Aorta (tissue), 5 donors: Measurements from ENCODE around the gene ZNF506. TPM values are rescaled to one million over a fixed set of nuclear protein-coding genes. Genes with fewer than 3 reads are reported as not detected.
"Not testable (repeated sequence)": the region's sequence is repeated elsewhere in the genome, so short reads cannot be mapped to it uniquely, and the experiment has no call there.

Experiments
- ATAC-seq: fragments of 200-7000 bp; cut with Tn5 transposase; one replicate; pipeline ENCODE4 v1.9.1; 2022; ENCODE audit warnings: moderate library complexity; ENCODE audit not compliant: low FRiP score
- DNase-seq, 2 donors: peaks; one replicate each; pipeline ENCODE4 v3.0.0-alpha.2; 2020
- H3K27ac ChIP-seq, 2 donors: one replicate each; pipeline ENCODE4 v1.5.1; 2013; ENCODE audit warnings: low read length in 2 of 2, mild to moderate bottlenecking in 2 of 2, moderate library complexity in 2 of 2, control low read depth in 1 of 2, inconsistent platforms in 1 of 2, low read depth in 1 of 2
- H3K27me3 ChIP-seq, 2 donors: one replicate each; pipeline ENCODE4 v1.6.1; 2013; ENCODE audit warnings: control low read depth in 1 of 2, low read length in 1 of 2, mild to moderate bottlenecking in 1 of 2, moderate library complexity in 1 of 2; ENCODE audit not compliant: insufficient read depth in 2 of 2, control insufficient read depth in 1 of 2
- H3K36me3 ChIP-seq, 2 donors: one replicate each; pipeline ENCODE4 v1.6.1; 2013; ENCODE audit warnings: control low read depth in 1 of 2, low read length in 1 of 2, mild to moderate bottlenecking in 1 of 2; ENCODE audit not compliant: insufficient read depth in 2 of 2, control insufficient read depth in 1 of 2
- H3K4me1 ChIP-seq, 2 donors: one replicate each; pipeline ENCODE4 v1.6.1; 2013; ENCODE audit warnings: low read length in 2 of 2, control low read depth in 1 of 2, mild to moderate bottlenecking in 1 of 2, moderate library complexity in 1 of 2; ENCODE audit not compliant: insufficient read depth in 2 of 2, control insufficient read depth in 1 of 2
- H3K4me3 ChIP-seq, 2 donors: one replicate each; pipeline ENCODE4 v1.5.1; 2013; ENCODE audit warnings: low read length in 2 of 2, control low read depth in 1 of 2, mild to moderate bottlenecking in 1 of 2
- H3K9me3 ChIP-seq: one replicate; pipeline ENCODE4 v1.6.1; 2013; ENCODE audit warnings: mild to moderate bottlenecking, low read length; ENCODE audit not compliant: control insufficient read depth
- WGBS, 2 donors: extraction: QIAGEN DNeasy Blood & Tissue Kit; methylation state at CpG; one replicate each; pipeline ENCODE4 v1.1.7; 2013; 5-methylcytosine and 5-hydroxymethylcytosine counted together
- intact Hi-C, 2 donors: fragments of 100-400 bp; cut with DNase I; formaldehyde crosslinking; loops; one replicate each; pipeline versions ENCODE4 v1.14.2 to v1.15.0; 2022
- polyA plus RNA-seq, 2 donors: library from polyadenylated mRNA; stranded (reverse); fragments of 200-250 nt; gene quantifications; one replicate each; pipeline ENCODE4 v1.2.3, GENCODE V29; 2013
- total RNA-seq, 2 donors: library from RNA; stranded (reverse); fragmentation: NEBNext Ultra II Directional; extraction: Animal tissue kit (Norgen Biotek cat#: 25700); gene quantifications; one replicate each; pipeline ENCODE4 v1.2.1, GENCODE V29; 2021
- donor health status: healthy with polysubstance abuse.
- donor health status: Bipolar disorder and iron deficiency.
- donor health status: DM: no; HTN: no; CAD: no.
- donor health status: DM: no; HTN: no; CAD: no.
- donor health status: DM: yes; HTN: yes; CAD: no.

The ZNF506 gene
- total and polyA plus RNA-seq, 4 donors: 4.1 to 37.7 (median 18.3) TPM

DNA sequence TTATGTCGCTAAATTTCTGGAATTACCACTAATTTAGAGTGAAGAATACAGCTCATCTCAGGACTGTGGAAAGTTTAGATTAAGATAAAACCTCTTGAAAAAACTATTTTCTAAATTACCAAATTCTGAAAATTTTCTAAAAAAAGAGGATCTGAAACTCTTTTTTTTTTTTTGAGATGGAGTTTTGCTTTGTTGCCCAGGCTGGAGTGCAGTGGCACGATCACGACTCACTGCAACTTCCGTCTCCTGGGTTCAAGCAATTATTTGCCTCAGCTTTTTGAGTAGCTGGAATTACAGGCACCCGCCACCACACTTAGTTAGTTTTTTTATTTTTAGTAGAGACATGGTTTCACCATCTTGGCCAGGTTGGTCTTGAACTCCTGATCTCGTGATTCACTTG, 27.5 kb upstream of the ZNF506 start:
- H3K27me3 ChIP-seq: no peaks in the 10 kb centered on the region
- no peak overlapping the region for H3K4me3 ChIP-seq
- H3K4me1 ChIP-seq: no peaks in the 10 kb centered on the region
- ATAC-seq (no peak), DNase-seq (no peak)
- peaks cover 3% of the 10 kb centered on the region for H3K9me3 ChIP-seq
- 89 to 92% methylated on average over 6 of the region's 6 CpGs for WGBS, 2 donors
- no peak overlapping the region for H3K27ac ChIP-seq
- no peaks in the 10 kb centered on the region for H3K36me3 ChIP-seq
- intact Hi-C loops: no loop called here

DNA sequence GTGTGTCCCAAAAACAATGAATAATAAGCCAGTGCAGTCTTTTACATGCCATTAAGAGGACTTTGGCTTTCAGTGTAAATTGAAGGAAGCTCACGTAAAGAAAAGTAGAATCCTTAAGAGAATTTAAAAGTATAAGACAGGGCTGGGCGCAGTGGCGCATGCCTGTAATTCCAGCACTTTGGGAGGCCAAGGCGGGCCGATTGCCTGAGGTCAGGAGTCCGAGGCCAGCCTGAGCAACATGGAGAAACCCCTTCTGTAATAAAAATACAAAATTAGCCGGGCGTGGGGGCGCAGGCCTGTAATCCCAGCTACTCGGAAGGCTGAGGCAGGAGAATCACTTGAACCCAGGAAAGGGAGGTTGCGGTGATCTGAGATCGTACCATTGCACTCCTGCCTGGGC, 26.2 kb upstream of the ZNF506 start:
- H3K27me3 ChIP-seq: no peaks in the 10 kb centered on the region
- WGBS, 2 donors: 94 to 95% methylated on average over 12 of the region's 12 CpGs
- no peak for ATAC-seq
- intact Hi-C loops: no loop called here
- H3K4me3 ChIP-seq: no peak overlapping the region
- no peak for DNase-seq
- peaks cover 3% of the 10 kb centered on the region for H3K9me3 ChIP-seq
- H3K36me3 ChIP-seq: no peaks in the 10 kb centered on the region
- H3K27ac ChIP-seq: no peak overlapping the region
- no peaks in the 10 kb centered on the region for H3K4me1 ChIP-seq

DNA sequence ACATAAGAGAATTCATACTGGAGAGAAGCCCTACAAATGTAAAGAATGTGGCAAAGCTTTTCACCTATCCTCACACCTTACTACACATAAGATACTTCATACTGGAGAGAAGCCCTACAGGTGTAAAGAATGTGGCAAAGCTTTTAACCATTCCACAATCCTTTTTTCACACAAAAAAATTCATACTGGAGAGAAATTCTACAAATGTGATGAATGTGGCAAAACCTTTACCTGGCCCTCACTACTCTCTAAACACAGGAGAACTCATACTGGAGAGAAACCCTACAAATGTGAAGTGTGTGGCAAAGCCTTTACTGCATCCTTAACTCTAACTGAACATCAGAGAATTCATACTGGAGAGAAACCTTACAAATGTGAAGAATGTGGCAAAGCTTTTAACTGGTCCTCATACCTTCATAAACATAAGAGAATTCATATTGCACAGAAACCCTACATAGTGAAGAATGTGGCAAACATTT, 14.0 kb upstream of the ZNF506 start:
- DNase-seq (no peak), ATAC-seq (no peak)
- H3K9me3 ChIP-seq: peaks cover 4% of the 10 kb centered on the region
- H3K27me3 ChIP-seq: no peaks in the 10 kb centered on the region
- no peak overlapping the region for H3K27ac ChIP-seq
- no peak overlapping the region for H3K4me3 ChIP-seq
- intact Hi-C loops: no loop called here
- no peaks in the 10 kb centered on the region for H3K36me3 ChIP-seq
- no peaks in the 10 kb centered on the region for H3K4me1 ChIP-seq

DNA sequence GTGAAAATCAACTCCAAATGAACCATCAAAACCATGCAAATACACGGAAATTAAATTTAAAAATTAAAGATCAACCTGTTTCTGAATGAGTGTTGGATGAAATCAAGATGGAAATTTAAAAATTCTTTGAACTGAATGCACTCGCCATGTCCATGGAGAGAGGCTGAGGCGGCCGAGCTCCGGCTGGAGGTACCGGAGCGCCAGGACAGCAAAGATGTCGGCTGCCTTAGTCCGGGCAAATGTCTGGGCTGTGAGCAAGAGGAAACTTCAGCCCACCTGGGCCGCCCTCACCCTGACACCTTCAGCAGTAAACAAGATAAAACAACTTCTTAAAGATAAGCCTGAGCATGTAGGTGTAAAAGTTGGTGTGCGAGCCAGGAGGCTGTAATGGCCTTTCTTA, 5.3 kb upstream of the ZNF506 start:
- H3K4me1 ChIP-seq: no peaks in the 10 kb centered on the region
- H3K27me3 ChIP-seq: no peaks in the 10 kb centered on the region
- H3K4me3 ChIP-seq: no peak overlapping the region
- ATAC-seq (no peak), DNase-seq (no peak)
- no peaks in the 10 kb centered on the region for H3K36me3 ChIP-seq
- peaks cover 5% of the 10 kb centered on the region for H3K9me3 ChIP-seq
- no peak overlapping the region for H3K27ac ChIP-seq
- intact Hi-C loops: loop anchor here in 1 of 2 donors (10.0 kb wide), 1 partner anchor 162 kb away; the partner anchor contains the start of genes ATP13A1 and ZNF101
- 91 to 92% methylated on average over 11 of the region's 11 CpGs for WGBS, 2 donors

DNA sequence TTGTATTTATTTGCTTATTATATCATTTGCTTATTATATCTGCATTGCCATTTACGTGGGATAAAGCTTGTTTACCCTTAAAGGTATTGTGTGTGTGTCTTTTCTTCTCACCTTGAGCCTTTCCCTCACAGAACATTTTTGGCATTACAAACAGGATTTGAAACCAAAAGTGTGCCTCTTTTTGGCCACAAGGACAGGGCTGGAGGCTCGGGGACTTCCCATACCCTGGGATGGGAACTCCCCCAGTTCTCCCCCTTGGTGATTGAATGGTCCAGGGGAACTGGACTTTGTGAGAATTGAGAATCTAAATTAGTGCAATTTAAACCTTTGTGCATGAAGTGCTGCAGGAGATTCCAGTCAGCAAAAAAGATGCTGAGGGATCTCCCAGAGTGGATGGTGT, 2.4 kb upstream of the ZNF506 start:
- ATAC-seq (no peak), DNase-seq (no peak)
- intact Hi-C loops: loop anchor here (5.0 to 10.0 kb wide), 5 partner anchors 38 to 159 kb away; partner anchors contain the start of genes ZNF14 (in 2 of the 2), ATP13A1 (in 1 of the 2), ZNF101 (in 1 of the 2) and ZNF253 (in 1 of the 2)
- Histone ChIP-seq H3K36me3 (no peaks in the 10 kb centered on the region), H3K27me3 (no peaks in the 10 kb centered on the region), H3K27ac (no peak overlapping the region), H3K4me3 (no peak overlapping the region), H3K4me1 (no peaks in the 10 kb centered on the region), H3K9me3 (peaks cover 2% of the 10 kb centered on the region)
- WGBS, 2 donors: 78 to 85% methylated on average over 2 of the region's 2 CpGs

DNA sequence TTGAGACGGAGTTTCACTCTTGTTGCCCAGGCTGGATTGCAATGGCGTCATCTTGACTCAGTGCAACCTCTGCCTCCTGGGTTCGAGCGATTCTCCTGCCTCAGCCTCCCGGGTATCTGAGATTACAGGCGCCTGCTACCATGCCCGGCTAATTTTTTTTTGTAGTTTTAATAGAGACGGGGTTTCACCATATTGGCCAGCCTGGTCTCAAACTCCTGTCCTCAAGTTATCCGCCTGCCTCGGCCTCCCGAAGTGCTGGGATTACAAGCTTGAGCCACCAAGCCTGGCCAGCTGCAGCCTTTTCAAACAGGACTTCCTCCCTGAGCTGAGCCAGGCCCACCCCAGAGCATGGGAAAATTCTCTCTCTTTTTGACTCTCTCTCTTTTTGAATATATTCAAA, 426 bp upstream of the ZNF506 start:
- H3K9me3 ChIP-seq, H3K36me3 ChIP-seq, ATAC-seq, H3K4me1 ChIP-seq, H3K27me3 ChIP-seq, DNase-seq: not testable (repeated sequence)
- intact Hi-C loops: loop anchor here (2.0 to 10.0 kb wide), 6 partner anchors 40 to 157 kb away; partner anchors contain the start of genes ZNF14 (in 2 of the 2), ATP13A1 (in 1 of the 2), ZNF101 (in 1 of the 2) and ZNF253 (in 1 of the 2)
- WGBS, 2 donors: 1 to 2% methylated on average over 11 of the region's 11 CpGs
- peak overlapping the region in 1 of 2 donors; percentile 17 for H3K4me3 ChIP-seq
- peak overlapping the region in 1 of 2 donors; percentile 66 for H3K27ac ChIP-seq

DNA sequence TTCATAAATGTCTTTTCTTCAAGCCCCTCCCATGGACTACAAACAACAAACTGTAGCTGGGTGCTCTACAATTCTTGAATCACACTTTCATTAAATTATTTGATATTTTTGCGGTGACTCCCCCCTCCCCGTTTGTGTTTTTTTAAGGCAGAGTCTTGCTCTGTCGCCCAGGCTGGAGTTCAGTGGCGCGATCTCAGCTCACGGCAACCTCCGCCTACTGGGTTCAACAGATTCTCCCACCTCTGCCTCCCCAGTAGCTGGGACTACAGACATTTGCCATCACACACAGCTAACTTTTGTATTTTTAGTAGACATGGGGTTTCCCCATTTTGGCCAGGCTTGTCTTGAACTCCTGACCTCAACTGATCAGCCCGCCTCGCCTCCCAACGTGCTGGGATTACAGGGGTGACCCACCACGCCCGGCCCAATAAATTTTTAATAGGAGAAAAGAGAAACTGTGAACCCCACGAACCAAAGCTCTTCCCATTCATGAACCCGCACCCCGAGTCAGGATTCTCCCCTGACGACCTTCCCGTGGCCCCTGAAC, 703 bp downstream of the ZNF506 start:
- Histone ChIP-seq H3K36me3 (no peaks in the 10 kb centered on the region), H3K9me3 (no peaks in the 10 kb centered on the region), H3K27me3 (no peaks in the 10 kb centered on the region), H3K4me3 (peak overlapping the region; percentile 36 to 63), H3K27ac (peak overlapping the region; percentile 83 to 86), H3K4me1 (no peaks in the 10 kb centered on the region)
- WGBS, 2 donors: 3 to 4% methylated on average over 17 of the region's 17 CpGs
- DNase-seq (no peak), ATAC-seq (no peak)
- intact Hi-C loops: loop anchor here (2.0 to 10.0 kb wide), 6 partner anchors 41 to 156 kb away; partner anchors contain the start of genes ZNF14 (in 2 of the 2), ATP13A1 (in 1 of the 2), ZNF101 (in 1 of the 2) and ZNF253 (in 1 of the 2)

DNA sequence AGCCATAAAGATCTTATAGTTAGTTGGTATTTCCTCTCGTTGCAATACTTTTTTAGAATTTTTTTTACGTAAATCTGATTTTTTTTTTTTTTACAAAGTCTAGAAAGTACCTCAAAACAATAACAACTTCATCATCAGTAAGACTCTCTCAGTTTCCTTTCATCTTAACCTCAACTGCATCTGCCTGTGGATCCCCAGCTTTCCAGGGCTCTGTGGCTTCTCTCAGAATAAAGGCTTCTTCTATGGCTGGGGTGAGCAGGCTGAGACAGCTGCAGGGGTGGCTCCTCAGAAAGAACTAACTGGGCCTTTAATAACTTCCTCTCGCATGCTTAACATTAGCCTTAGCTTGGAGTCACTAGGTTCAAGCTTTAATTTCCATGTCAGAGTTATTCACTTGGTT, 4.2 kb downstream of the ZNF506 start:
- no peaks in the 10 kb centered on the region for H3K4me1 ChIP-seq
- peaks cover 2% of the 10 kb centered on the region for H3K9me3 ChIP-seq
- no peaks in the 10 kb centered on the region for H3K27me3 ChIP-seq
- no peak overlapping the region for H3K4me3 ChIP-seq
- peak overlapping the region in 1 of 2 donors; percentile 46 for H3K27ac ChIP-seq
- intact Hi-C loops: no loop called here
- no peak for DNase-seq
- no peak for ATAC-seq
- H3K36me3 ChIP-seq: no peaks in the 10 kb centered on the region
- WGBS, 2 donors: 49 to 56% methylated on average over 3 of the region's 3 CpGs

DNA sequence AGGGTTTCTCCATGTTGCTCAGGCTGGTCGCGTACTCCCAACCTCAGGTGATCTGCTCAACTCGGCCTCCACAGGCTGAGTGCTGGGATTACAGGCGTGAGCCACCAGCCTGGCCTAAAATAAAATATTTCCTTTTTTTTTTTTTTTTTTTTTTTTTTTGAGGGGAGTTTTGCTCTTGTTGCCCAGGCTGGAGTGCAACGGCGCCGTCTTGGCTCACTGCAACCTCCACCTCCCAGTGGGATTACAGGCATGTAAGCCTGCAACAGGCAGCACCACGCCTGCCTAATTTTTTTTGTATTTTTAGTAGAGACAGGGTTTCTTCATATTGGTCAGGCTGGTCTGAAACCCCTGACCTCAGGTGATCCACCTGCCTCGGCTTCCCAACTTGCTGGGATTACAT, 4.9 kb downstream of the ZNF506 start:
- WGBS, 2 donors: 8% methylated on average over 9 of the region's 9 CpGs
- H3K36me3 ChIP-seq: no peaks in the 10 kb centered on the region
- peak; percentile 55 to 78 for DNase-seq
- no peaks in the 10 kb centered on the region for H3K4me1 ChIP-seq
- no peaks in the 10 kb centered on the region for H3K27me3 ChIP-seq
- peaks cover 2% of the 10 kb centered on the region for H3K9me3 ChIP-seq
- H3K27ac ChIP-seq: no peak overlapping the region
- peak; percentile 66 for ATAC-seq
- intact Hi-C loops: no loop called here
- no peak overlapping the region for H3K4me3 ChIP-seq
